ENCODE measurements around the gene RNF141. TPM values are rescaled to one million over a fixed set of nuclear protein-coding genes. Genes with fewer than 3 reads are reported as not detected.

RNF141 gene
- polyA plus RNA-seq, 1 experiment = 34.8 TPM

DNA sequence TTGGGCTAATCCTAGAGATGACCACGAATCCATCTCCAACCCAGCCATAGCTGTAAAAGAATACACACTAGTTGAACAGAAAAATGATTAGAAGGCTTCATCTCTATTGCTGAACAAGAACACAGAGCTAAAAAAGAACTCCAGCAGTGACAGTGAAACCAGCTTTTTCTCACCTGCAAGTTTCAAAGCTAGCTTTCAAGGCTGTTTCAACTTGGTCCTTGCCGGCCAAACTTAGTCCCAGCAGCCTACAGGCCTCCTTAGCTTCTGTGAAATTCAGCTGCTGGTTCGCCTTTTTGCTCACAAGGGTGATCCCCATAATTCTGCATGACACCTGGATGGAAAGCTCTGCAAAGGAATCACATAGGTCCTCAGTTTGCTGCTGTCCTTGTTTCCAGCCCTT is 23.0 kb upstream of the RNF141 start:
- DNase-seq (ENCODE audit: low read depth, low spot score) = no peak
- Histone ChIP-seq H3K9me3 (ENCODE audit: control insufficient read depth, insufficient read depth, low read length) (no peaks in the 10 kb centered on the region), H3K4me3 (ENCODE audit: low read depth, low read length) (no peak overlapping the region), H3K27ac (ENCODE audit: low read depth, low read length) (no peak overlapping the region), H3K27me3 (ENCODE audit: control insufficient read depth, insufficient read depth, low read length) (no peaks in the 10 kb centered on the region)
- TF ChIP-seq, protein P1, sequence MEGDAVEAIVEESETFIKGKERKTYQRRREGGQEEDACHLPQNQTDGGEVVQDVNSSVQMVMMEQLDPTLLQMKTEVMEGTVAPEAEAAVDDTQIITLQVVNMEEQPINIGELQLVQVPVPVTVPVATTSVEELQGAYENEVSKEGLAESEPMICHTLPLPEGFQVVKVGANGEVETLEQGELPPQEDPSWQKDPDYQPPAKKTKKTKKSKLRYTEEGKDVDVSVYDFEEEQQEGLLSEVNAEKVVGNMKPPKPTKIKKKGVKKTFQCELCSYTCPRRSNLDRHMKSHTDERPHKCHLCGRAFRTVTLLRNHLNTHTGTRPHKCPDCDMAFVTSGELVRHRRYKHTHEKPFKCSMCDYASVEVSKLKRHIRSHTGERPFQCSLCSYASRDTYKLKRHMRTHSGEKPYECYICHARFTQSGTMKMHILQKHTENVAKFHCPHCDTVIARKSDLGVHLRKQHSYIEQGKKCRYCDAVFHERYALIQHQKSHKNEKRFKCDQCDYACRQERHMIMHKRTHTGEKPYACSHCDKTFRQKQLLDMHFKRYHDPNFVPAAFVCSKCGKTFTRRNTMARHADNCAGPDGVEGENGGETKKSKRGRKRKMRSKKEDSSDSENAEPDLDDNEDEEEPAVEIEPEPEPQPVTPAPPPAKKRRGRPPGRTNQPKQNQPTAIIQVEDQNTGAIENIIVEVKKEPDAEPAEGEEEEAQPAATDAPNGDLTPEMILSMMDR (IDR thresholded peaks at IDR 0.05; ENCODE audit: low read depth, low read length) = no peak
- CTCF ChIA-PET = interaction anchor here (1.7 to 2.4 kb wide), 2 partner anchors 22 to 23 kb away, joined by 5 to 9 read pairs; partner anchors contain the start of gene RNF141
- POLR2A ChIA-PET = no interaction called here

DNA sequence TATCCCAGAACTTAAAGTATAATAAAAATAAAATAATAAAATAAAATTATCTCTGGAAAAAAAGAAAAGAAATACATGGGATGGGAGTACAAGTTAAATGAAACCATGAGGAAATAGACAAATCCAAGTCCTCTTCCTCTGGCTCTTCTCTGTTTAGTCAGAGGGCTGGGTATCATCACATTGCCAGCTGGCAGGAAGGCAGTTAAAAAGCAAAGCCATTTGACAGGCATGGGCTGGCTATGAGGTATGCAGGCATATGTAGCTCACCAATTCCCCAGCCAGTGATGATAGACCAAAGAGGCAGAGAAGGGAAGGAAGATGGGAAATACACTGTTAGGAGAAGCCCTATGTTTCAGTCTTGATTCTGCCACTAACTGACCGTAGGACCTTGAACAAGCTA is 21.0 kb upstream of the RNF141 start:
- CTCF ChIA-PET = no interaction called here

DNA sequence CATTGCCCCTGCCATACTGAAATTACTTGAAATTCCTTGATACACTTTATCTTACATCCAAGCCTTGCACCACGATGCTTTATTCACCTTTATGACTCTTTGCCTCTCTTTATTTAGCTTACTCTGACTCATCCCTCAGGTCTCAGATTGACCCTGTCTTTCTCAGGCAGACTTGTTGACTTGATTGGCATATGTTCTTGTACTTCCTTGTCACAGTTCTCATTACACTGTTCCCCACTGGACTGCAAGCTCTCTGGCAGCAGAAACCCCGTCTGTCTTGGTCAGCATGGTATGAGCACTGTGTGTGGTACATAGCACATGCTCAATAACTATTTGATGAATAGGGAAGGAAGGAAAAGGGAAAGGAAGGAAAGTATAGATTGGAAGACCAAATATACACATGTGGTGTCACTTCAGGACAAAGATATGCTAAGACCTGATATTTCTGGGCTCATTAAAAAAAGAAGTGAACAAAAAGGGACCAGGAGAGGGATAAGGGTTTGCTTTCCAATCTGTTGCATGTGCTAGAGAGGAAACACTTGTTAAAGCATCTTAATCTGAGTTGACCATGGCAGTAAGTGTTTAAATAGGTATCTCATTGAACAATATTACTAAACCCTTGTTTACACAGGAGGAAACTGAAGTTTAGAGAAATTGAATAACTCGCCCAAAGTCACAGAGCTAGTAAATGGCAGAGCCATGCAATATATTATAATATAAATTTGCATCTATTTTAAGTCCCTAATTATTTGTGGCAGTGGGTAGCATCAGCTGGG is 20.2 kb upstream of the RNF141 start:
- TF ChIP-seq, protein P1 (IDR thresholded peaks at IDR 0.05; ENCODE audit: low read depth, low read length) = no peak
- POLR2A ChIA-PET = no interaction called here
- H3K9me3 ChIP-seq (ENCODE audit: control insufficient read depth, insufficient read depth, low read length) = no peaks in the 10 kb centered on the region
- CTCF ChIA-PET = interaction anchor here (0.6 to 1.7 kb wide), 2 partner anchors 20 to 438 kb away, joined by 3 to 4 read pairs; partner anchors contain the start of gene RNF141
- H3K27ac ChIP-seq (ENCODE audit: low read depth, low read length) = no peak overlapping the region
- H3K4me3 ChIP-seq (ENCODE audit: low read depth, low read length) = no peak overlapping the region
- DNase-seq (ENCODE audit: low read depth, low spot score) = no peak
- H3K27me3 ChIP-seq (ENCODE audit: control insufficient read depth, insufficient read depth, low read length) = peaks cover 3% of the 10 kb centered on the region

More for the DNA sequence above, 21.0 kb upstream of the RNF141 start:
- no peak for DNase-seq (ENCODE audit: low read depth, low spot score)
- Histone ChIP-seq H3K27me3 (ENCODE audit: control insufficient read depth, insufficient read depth, low read length) (peaks cover 3% of the 10 kb centered on the region), H3K9me3 (ENCODE audit: control insufficient read depth, insufficient read depth, low read length) (no peaks in the 10 kb centered on the region), H3K27ac (ENCODE audit: low read depth, low read length) (no peak overlapping the region), H3K4me3 (ENCODE audit: low read depth, low read length) (no peak overlapping the region)
- POLR2A ChIA-PET = no interaction called here
- TF ChIP-seq, protein P1 (IDR thresholded peaks at IDR 0.05; ENCODE audit: low read depth, low read length) = no peak

DNA sequence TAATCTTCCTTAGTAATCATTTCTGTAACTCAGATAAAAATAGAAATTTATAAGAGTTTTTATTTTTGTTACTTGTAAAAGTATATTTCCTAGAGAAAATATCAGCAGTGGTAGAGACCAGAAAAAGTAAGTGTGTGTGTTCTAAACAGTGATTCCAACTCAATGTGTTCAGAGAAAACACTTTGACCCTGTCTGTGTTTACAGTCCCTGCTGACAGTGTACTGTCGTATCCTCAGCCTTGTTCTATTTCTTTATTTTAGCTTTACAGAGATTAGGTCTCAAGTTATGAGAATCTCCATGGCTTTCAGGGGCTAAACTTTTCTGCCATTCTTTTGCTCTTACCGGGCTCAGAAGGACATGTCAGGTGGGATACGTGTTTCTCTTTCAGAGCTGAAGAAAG is 17.3 kb upstream of the RNF141 start:
- ChIA-PET POLR2A (no interaction called here), CTCF (interaction anchor here (1.3 kb wide), 1 partner anchor 18 kb away, joined by 4 read pairs; the partner anchor contains the start of gene RNF141)
- no peak for DNase-seq (ENCODE audit: low read depth, low spot score)

DNA sequence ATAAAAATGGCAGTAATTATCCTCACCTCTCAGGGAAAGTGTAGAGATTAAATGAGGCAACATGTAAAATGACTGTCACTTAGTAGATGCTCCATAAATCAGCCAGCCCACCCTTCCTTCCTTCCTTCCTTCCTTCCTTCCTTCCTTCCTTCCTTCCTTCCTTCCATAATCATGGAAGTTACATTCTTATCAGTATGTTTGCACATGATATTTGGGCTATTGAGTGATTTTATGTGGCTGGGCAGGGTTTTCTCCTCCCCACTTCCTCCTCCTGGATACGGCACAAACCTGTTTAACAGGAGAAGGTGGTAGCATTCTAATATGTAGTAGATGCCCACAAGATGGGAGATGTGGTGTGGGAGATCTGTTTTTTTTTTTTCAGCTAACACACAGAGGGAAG is 15.6 kb upstream of the RNF141 start:
- CTCF ChIA-PET = interaction anchor here (0.5 to 3.7 kb wide), 2 partner anchors 9 to 15 kb away, joined by 3 to 19 read pairs; partner anchors contain the start of gene RNF141
- POLR2A ChIA-PET = no interaction called here
- no peak for DNase-seq (ENCODE audit: low read depth, low spot score)
- Histone ChIP-seq H3K4me3 (ENCODE audit: low read depth, low read length) (no peak overlapping the region), H3K9me3 (ENCODE audit: control insufficient read depth, insufficient read depth, low read length) (no peaks in the 10 kb centered on the region), H3K27ac (ENCODE audit: low read depth, low read length) (no peak overlapping the region), H3K27me3 (ENCODE audit: control insufficient read depth, insufficient read depth, low read length) (peaks cover 3% of the 10 kb centered on the region)
- TF ChIP-seq, protein P1 (IDR thresholded peaks at IDR 0.05; ENCODE audit: low read depth, low read length) = no peak

More for the DNA sequence above, 17.3 kb upstream of the RNF141 start:
- Histone ChIP-seq H3K4me3 (ENCODE audit: low read depth, low read length) (no peak overlapping the region), H3K9me3 (ENCODE audit: control insufficient read depth, insufficient read depth, low read length) (no peaks in the 10 kb centered on the region), H3K27ac (ENCODE audit: low read depth, low read length) (no peak overlapping the region), H3K27me3 (ENCODE audit: control insufficient read depth, insufficient read depth, low read length) (peaks cover 3% of the 10 kb centered on the region)
- TF ChIP-seq, protein P1 (IDR thresholded peaks at IDR 0.05; ENCODE audit: low read depth, low read length) = no peak
